RWPE1 (cell line): ENCODE measurements around the gene SPATA31C1.

Experiments used
- CTCF ChIA-PET: fragments of 350-600 bp; sonication (Branson Sonifier 250); formaldehyde crosslinking; extraction: SDS; loops from one replicate; lab custom pipeline; 2021; lab: Yijun Ruan, JAX
- POLR2A ChIA-PET: fragments of 400-600 bp; formaldehyde crosslinking; extraction: SDS; loops from one replicate; lab custom pipeline; 2020; ENCODE audit warnings: antibody characterized with exemption; ENCODE audit not compliant: low non-redundant PET; lab: Yijun Ruan, JAX
- DNase-seq: peaks from one replicate; pipeline ENCODE4 v3.0.0; 2012; ENCODE audit warnings: low spot score
- H3K27ac ChIP-seq: fragments of 450-650 bp; 2 replicates; pipeline ENCODE4 v1.5.1; 2017
- CTCF ChIP-seq: fragments of 450-650 bp; conservative IDR thresholded peaks from 2 replicates; pipeline ENCODE4 v1.5.1; 2017; ENCODE audit warnings: low read depth, mild to moderate bottlenecking

SPATA31C1 gene

GRCh38 chr9:87958591-87958990 is 40.8 kb downstream of the SPATA31C1 start:
- DNase-seq = no peak
- POLR2A ChIA-PET = no interaction called here
- CTCF ChIA-PET = interaction anchor here (0.6 kb wide), 1 partner anchor 620 kb away, joined by 3 read pairs; no protein-coding TSS in a partner anchor
- TF ChIP-seq CTCF = no peak
- no peak overlapping the region for H3K27ac ChIP-seq

GRCh38 chr9:87959916-87960581 is 42.3 kb downstream of the SPATA31C1 start:
- POLR2A ChIA-PET = no interaction called here
- TF ChIP-seq CTCF = no peak
- no peak for DNase-seq
- CTCF ChIA-PET = interaction anchor here (0.9 kb wide), 1 partner anchor 14 kb away, joined by 3 read pairs; the partner anchor contains the start of gene CDK20
- no peak overlapping the region for H3K27ac ChIP-seq

GRCh38 chr9:87963770-87964169 is 46.0 kb downstream of the SPATA31C1 start:
- no peak for TF ChIP-seq CTCF
- H3K27ac ChIP-seq = no peak overlapping the region
- DNase-seq = no peak
- POLR2A ChIA-PET = no interaction called here
- CTCF ChIA-PET = interaction anchor here (0.6 kb wide), 1 partner anchor 29 kb away, joined by 3 read pairs; no protein-coding TSS in a partner anchor

- no peak for TF ChIP-seq CTCF
- ChIA-PET CTCF (interaction anchor here (0.7 kb wide), 1 partner anchor 10 kb away, joined by 3 read pairs; the partner anchor contains the start of gene CDK20), POLR2A (no interaction called here)
- no peak overlapping the region for H3K27ac ChIP-seq
- DNase-seq = no peak
Measured at GRCh38 chr9:87964826-87965225, 47.1 kb downstream of the SPATA31C1 start.

- no peak for TF ChIP-seq CTCF
Measured at GRCh38 chr9:87968155-87968554, 50.4 kb downstream of the SPATA31C1 start.

GRCh38 chr9:87970602-87971001 is 52.8 kb downstream of the SPATA31C1 start:
- CTCF ChIA-PET = interaction anchor here (0.6 kb wide), 3 partner anchors 58 to 1537 kb away, joined by 3 read pairs; no protein-coding TSS in a partner anchor
- no peak for TF ChIP-seq CTCF
- DNase-seq = no peak
- POLR2A ChIA-PET = no interaction called here
- no peak overlapping the region for H3K27ac ChIP-seq

More at GRCh38 chr9:87968155-87968554, 50.4 kb downstream of the SPATA31C1 start:
- no peak for DNase-seq
- no peak overlapping the region for H3K27ac ChIP-seq
- ChIA-PET POLR2A (no interaction called here), CTCF (no interaction called here)
